Activated CD4-positive, alpha-beta T cell treated with anti-CD3 and anti-CD28 coated beads, Interleukin-2, amount 50 U/mL, for 4 hours (primary cell): ENCODE data around the gene BTBD9.

ENCODE experiments used
- DNase-seq, 2 experiments: peaks; one replicate each; pipeline ENCODE4 v3.0.0-alpha.2; 2020

Gene BTBD9

DNA sequence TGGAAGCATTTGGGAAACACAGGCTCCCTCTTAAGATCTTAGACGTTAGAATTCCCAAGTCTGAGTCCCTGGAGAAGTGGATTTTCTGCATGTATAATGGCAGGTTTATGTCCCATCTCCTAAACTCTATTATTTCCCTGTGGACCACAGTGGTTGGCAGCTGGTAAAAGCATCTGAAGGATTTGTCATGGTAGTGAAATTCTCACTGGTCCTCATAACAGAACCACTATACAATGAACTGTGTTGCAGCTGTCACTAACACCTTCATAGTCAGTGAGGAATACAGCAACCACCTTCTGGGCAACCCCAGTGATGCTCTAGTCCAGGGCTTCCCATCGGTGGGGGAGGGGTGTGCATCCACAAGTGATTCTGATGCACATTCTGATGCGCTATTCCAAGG lies 423.3 kb downstream of the BTBD9 start:
- no peak for DNase-seq

GRCh38 chr6:38215651-38216311 lies 423.9 kb downstream of the BTBD9 start:
- no peak for DNase-seq

DNA sequence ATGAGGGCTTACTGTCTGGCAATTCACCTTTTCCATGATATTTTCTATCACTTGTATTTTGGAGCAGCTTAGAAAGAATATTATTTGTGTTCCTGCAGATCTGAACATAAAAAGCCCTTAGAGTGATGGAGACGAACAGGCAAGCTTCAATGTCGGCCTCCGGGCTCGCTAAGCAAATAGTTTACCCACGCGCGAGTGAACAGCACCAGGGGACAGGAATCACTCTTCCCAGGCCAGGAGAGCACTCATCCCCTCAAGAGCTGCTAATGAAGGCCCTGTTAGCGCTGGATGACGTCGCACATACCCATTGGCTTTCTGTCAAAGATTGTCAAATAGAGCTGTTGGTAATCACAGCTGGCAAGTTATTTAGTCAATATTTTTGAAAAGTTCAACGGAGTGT lies 424.5 kb downstream of the BTBD9 start:
- DNase-seq, result no peak

- no peak for DNase-seq
These were observed 425.6 kb downstream of the BTBD9 start for GRCh38 chr6:38214159-38214558.

GRCh38 chr6:38213251-38213658 lies 426.5 kb downstream of the BTBD9 start:
- DNase-seq, result no peak

GRCh38 chr6:38212579-38212978 lies 427.1 kb downstream of the BTBD9 start:
- no peak for DNase-seq

DNA sequence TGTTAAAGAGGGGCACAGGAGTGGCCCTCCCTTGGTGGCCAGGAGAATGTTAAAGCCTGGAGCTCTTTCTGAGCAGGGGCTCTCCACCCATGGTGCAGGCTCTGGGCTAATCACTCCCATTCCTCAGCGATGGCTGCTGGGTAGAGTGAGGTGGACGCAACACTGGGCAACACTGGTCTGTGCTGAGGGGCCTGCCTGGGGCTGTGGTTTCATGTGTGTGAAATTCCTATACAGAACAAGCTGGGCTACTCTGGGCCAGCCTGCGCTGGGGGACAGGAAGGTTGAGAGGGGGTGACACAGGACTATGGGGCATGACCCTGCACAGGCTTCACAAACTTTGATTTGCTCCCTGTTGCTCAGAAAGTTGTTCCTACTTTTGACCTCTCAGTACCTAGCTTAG lies 427.6 kb downstream of the BTBD9 start:
- no peak for DNase-seq

- no peak for DNase-seq
These were observed 430.1 kb downstream of the BTBD9 start for GRCh38 chr6:38209371-38210260.

GRCh38 chr6:38208028-38208427 lies 431.7 kb downstream of the BTBD9 start:
- no peak for DNase-seq

- DNase-seq, result no peak
These were observed 432.4 kb downstream of the BTBD9 start for GRCh38 chr6:38207375-38207774.

DNA sequence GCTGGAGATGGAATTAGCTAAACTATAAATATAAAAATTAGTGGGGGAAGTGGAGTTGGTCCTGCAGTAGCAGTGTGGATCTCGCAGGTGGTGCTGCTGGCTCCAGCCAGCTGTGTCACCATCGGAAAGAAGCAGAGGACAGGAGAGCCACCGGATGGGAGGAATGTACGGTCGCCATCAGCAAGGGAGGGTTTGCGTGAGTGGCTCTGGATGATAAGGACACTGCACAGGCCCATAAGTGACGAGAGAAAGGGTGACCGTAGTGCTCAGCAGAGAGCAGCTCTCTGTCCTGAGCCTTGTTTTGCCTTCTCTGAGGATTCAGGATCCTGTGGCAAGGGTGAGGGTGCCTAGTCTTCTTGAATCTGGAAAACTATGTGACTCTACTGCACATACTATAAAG lies 441.5 kb downstream of the BTBD9 start:
- DNase-seq, result no peak

GRCh38 chr6:38195113-38195635 lies 444.6 kb downstream of the BTBD9 start:
- no peak for DNase-seq

GRCh38 chr6:38194589-38194988 lies 445.1 kb downstream of the BTBD9 start:
- DNase-seq, result no peak

DNA sequence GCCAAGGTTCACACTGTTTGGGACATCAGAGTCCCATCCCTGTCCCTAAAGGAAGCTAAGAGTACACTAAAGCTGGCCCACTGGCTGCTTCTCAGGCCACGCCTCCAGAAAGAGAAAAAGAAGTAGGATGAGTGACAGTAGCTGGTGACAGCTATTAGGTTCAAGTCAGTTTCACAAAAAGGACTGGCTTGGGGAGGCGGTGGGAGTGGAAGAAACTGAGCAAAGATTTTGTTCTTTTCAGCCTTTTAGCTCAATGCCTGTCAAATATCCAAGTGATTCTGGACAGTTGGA lies 445.5 kb downstream of the BTBD9 start:
- no peak for DNase-seq

- no peak for DNase-seq
These were observed 446.0 kb downstream of the BTBD9 start for GRCh38 chr6:38193481-38194281.

DNA sequence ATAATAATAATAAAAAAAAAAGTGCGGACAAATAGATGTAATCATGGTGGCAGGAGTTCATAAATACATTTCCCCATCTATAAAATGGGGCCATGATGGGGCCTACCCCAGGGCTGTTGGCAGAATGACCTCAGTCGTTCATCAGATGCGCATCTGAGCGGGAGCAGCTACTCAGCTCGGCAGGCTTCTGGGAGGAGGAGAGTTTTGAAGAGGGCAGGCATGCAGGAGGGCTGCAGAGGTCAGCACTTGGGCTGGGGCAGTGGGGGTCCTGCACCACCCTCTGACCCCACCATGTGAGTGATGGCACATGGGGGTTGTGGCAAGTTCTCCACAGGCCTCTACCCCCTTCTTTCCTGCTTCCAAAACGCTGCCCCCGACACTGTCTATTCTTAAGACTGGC lies 446.7 kb downstream of the BTBD9 start:
- no peak for DNase-seq

DNA sequence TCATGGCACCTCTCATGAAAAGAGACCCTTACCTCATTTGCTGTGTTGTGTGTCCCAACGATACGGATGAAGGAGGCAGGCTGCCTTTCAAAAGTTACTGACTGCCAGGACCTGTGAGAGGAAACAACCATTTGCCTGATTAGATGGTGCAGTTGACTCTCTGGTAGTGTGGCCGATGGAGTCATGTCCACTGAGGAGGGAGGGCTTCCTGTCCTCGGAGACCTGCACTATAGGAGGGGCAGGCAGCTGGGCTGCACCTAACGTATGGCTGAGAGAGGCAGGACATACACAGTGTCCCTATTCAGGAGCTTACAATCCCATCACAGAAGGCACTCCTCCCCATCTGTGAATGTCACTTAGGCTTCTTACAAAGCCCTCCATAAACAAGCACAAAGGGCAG lies 447.2 kb downstream of the BTBD9 start:
- no peak for DNase-seq

DNA sequence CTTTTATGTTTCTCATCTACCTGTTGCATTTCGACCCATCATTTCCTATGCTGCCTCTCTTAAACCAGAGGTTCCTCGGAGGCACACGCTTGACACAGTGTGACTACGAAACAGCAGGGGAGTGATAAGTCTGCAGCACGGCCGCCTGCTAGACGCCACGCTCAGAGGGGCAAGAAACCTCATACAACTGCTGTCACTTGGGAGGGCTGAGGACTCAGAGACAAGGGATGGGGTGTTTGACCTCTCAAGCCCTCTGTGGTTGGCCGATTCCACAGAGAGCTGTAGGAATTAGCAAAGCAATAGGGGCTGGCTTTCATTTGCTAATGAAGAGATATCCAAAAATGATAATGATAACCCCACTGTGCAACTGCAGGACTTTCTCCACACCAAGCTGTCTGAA lies 447.7 kb downstream of the BTBD9 start:
- no peak for DNase-seq

GRCh38 chr6:38191418-38191817 lies 448.3 kb downstream of the BTBD9 start:
- DNase-seq, result no peak

DNA sequence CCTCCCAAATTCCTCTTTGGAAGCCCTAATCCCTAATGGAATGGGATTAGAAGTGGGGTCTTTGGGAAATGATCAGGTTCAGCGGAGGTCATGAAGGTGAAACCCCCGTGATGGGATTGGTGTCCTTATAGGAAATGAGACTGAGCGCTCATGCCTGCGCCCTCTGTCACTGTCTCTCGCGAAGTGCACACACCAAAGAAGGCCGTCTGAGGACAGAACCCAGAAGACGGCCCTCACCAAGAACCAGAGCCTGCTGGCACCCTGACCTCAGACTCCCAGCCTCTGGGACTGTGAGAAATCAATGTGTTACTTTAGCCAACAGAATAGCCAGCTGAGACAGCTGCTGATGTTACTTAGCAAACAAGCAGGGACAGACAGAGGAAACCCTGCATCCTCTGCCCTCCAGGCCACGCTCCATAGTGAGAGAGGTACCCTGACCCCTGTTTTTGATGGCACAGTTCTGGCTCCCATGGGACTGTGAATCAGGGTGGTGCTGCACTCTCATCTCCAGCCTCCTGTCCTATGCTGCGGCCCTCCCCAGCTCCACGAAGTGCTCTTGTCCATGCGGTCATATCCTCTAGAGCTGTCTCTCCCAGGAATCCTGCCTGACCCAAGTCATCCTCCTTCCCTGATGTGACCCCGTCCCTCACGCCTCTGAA lies 450.9 kb downstream of the BTBD9 start:
- DNase-seq, result no peak

DNA sequence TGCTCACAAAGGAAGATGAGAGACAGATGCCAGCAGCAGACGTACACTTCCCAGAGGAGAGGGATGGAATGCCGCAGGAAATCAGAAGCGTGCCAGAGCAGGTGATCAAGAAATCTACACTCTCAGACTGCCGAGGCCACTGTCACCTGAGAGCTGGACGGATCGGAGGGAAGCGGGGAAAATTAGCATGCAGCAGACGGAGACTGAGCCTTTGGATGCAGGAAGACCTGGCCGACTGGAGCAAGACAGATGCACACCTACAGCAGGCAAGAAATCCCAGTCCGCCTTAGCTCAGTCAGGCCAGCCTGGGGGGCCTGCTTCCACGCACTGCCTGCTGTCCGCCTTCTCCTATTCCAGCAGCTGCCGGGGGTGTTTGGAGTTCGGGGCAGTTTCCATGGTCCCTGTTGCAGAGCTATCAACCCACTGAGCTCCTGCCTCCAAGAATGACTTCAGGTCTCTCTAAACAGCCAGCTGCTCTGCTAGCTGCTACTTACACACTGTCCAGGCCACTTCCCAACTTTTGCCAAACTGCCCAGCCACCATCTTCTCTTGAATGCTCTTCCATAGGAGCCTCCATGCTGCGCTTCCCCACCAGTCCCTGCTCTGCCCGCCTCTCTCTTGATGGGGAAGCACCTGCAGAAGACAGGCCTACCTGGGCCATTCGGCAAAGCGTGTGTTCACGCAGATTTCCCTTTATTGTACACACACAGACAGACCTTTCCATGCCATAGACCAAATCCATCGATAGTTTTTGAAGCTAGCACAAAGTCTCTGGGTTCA lies 451.7 kb downstream of the BTBD9 start:
- DNase-seq, result no peak

DNA sequence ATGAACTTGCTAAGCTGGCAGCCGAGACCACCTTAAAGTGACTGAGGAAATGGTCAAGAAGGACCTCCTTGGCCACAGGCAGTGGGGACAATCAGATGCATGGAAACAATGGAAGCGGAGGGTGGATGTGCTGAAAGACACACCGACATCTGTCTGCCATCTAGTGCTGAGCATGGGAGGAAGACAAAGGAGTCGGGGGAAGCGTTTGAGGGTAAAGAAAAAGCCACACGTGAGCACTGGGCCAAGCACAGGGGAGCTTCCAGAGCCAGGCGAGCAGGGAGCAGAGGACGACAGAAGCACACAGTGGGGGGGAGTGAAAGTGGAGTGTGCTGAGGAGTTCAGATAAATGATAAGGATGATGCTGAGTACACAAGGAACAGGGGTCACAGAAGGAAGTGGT lies 452.4 kb downstream of the BTBD9 start:
- no peak for DNase-seq
